Fibroblast of skin of left quadriceps (primary cell): ENCODE data around the gene CD68.

Source experiments
- DNase-seq, 2 experiments: peaks; one replicate each; pipeline ENCODE4 v3.0.0-alpha.2; 2013; ENCODE audit warnings: low read depth in 2 of 2

Gene CD68

DNA sequence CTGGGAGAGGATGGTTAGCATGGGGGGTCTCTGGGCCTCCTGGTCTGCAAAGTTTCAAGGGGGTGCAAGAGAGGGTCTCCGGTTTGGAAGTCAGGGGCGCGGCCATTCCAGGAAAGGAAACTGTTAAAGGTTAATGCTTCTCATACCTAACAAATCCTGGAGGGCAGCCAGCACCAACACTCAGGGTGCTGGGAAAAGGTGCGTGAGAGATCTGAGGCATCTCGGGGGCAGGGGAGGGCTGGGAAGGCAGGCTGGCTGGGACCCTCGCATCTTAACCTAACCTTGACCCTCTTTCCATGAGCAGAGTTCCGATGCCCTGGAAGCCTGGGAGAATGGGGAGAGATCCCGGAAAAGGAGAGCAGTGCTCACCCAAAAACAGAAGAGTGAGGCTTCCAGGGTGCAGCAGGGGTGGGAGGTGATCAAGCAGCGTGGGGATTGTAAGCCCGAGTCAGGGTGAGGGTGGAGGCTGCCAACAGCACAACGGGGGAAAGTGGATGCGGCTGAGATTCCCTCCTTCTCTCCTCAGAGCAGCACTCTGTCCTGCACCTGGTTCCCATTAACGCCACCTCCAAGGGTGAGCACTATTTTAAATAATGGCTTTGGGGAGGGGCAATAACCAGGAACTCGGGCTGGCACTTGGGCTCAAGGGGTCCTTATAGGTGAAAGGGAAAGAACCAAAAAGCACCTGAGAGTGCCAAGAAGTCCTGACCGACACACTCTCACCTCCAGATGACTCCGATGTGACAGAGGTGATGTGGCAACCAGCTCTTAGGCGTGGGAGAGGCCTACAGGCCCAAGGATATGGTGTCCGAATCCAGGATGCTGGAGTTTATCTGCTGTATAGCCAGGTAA, 19.9 kb upstream of the CD68 start:
- DNase-seq, result no peak

DNA sequence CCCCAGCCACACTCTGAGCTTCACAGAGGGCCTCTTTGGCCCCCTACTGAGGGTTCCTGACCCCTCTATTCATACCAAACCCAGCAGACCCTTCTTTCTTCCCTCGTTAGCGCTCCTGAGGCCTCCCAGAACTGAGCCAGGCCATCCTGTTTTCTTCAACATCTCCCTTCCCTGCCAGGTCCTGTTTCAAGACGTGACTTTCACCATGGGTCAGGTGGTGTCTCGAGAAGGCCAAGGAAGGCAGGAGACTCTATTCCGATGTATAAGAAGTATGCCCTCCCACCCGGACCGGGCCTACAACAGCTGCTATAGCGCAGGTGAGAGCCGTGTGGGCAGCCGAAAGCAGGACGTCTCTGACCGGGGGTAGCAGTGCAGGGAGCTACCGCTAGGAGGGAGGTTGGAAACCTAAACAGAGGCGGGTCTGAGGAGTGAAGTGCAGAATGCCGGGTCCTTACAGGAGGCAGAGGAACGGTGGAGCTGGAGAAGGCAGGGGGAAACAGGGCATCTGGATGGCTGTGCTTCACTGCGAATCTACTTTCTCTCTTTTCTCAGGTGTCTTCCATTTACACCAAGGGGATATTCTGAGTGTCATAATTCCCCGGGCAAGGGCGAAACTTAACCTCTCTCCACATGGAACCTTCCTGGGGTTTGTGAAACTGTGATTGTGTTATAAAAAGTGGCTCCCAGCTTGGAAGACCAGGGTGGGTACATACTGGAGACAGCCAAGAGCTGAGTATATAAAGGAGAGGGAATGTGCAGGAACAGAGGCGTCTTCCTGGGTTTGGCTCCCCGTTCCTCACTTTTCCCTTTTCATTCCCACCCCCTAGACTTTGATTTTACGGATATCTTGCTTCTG, 19.0 kb upstream of the CD68 start:
- DNase-seq, result no peak

DNA sequence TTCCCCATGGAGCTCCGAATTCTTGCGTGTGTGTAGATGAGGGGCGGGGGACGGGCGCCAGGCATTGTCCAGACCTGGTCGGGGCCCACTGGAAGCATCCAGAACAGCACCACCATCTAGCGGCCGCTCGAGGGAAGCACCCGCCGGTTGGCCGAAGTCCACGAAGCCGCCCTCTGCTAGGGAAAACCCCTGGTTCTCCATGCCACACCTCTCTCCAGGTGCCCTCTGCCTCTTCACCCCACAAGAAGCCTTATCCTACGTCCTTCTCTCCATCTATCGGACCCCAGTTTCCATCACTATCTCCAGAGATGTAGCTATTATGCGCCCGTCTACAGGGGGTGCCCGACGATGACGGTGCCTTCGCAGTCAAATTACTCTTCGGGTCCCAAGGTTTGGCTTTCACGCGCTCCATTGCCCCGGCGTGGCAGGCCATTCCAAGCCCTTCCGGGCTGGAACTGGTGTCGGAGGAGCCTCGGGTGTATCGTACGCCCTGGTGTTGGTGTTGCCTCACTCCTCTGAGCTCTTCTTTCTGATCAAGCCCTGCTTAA, 18.3 kb upstream of the CD68 start:
- peak; percentile 51 to 60 for DNase-seq

DNA sequence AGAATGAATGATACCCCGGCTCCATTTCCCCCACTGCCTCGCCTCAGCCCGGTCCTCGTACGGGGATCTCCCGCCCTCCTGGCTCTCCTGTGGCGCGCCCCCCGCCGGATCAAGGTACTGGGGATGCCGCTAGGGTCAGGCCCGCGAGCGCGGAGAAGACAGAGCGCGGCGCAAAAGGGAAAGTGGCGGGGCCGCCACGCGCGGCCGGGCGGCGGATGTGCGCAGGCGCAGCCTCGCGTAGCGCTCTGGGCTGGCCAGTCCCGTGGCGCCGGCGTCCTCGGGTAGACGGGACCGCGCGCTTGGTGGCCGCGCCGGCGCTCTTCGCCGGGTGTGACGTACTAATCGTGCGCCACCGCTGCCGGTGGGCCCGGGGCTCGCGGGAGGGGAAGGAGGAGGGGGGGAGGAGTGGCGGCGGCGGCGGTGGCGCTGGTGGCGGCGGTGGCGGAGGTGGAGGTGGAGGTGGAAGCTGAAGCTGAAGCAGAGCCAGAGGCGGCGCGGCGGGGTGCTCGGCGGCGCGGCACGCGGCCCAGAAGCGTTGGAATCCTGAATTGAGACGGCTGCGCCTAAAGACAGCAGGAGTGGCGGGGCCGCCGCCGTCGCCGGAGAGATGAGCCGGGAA, 17.7 kb upstream of the CD68 start, which contains the start of gene SENP3:
SENP3 (plus strand) TSS at position 331 of the 619 bp plus-strand sequence. CDS start 1,158 bp downstream, outside the sequence.
- peak; percentile 69 to 77 for DNase-seq

DNA sequence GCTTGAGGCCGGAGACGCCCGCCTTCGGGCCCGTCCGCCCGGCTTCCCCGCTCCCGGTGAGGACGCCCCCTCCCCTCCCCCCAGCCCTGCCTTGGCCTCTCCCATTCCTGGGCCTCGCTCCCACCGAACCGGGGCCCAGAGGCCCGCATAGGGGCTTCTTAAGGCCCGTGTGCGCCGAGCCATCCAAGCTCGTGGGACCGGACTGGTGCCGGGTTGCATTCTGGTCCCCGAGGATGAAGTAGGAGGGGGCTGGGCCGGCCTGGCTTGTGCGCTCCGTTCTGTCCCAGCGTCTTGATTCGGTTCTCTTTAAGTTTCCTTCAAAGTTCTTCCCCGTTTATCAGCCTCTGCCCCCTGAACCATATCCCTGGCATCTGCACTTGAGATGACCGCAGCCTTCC, 17.2 kb upstream of the CD68 start:
- DNase-seq, result no peak

DNA sequence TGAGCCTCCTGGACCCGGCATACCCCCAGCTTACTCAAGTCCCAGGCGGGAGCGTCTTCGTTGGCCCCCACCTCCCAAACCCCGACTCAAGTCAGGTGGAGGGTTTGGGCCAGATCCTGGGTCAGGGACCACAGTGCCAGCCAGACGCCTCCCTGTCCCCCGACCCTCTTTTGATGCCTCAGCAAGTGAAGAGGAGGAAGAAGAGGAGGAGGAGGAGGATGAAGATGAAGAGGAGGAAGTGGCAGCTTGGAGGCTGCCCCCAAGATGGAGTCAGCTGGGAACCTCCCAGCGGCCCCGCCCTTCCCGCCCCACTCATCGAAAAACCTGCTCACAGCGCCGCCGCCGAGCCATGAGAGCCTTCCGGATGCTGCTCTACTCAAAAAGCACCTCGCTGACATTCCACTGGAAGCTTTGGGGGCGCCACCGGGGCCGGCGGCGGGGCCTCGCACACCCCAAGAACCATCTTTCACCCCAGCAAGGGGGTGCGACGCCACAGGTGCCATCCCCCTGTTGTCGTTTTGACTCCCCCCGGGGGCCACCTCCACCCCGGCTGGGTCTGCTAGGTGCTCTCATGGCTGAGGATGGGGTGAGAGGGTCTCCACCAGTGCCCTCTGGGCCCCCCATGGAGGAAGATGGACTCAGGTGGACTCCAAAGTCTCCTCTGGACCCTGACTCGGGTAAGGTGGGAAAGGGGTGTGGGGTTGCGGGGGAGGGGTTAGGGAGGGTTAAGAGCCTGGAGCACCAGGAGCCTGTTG, 16.1 kb upstream of the CD68 start:
- DNase-seq, result no peak

DNA sequence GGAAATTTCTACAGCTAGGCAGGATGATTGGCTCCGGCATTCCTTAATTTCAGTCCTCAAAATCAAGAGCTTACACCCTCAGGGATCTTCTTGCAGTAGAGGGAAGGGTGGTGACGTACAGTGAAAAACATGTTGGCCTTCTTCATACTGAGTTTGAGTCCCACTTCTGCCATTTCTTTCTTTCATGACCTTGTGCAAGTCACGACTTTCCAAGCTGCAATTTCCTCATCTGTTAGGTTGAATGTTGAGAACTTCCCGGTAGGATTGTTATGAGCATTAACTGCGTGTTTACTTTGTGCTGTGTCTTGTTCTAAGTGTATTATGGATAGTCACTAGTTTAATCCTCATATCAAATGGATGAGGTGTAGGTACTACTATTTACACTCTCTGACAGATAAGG, 9.9 kb upstream of the CD68 start:
- DNase-seq, result no peak

DNA sequence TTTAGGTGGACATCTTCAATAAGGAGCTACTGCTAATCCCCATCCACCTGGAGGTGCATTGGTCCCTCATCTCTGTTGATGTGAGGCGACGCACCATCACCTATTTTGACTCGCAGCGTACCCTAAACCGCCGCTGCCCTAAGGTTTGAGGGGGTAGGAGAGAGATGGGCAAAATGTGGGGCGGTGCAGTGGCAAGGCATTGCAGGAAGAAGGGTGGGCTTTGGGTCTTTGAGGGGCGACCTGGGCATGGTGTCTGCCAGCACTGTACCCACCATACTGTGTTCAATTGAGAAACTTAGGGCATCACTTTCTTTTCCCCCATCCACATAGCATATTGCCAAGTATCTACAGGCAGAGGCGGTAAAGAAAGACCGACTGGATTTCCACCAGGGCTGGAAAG, 9.1 kb upstream of the CD68 start:
- no peak for DNase-seq

DNA sequence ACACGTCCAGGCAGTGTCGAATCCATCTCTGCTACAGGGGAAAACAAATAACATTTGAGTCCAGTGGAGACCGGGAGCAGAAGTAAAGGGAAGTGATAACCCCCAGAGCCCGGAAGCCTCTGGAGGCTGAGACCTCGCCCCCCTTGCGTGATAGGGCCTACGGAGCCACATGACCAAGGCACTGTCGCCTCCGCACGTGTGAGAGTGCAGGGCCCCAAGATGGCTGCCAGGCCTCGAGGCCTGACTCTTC, 7.2 kb upstream of the CD68 start:
- DNase-seq, result no peak

DNA sequence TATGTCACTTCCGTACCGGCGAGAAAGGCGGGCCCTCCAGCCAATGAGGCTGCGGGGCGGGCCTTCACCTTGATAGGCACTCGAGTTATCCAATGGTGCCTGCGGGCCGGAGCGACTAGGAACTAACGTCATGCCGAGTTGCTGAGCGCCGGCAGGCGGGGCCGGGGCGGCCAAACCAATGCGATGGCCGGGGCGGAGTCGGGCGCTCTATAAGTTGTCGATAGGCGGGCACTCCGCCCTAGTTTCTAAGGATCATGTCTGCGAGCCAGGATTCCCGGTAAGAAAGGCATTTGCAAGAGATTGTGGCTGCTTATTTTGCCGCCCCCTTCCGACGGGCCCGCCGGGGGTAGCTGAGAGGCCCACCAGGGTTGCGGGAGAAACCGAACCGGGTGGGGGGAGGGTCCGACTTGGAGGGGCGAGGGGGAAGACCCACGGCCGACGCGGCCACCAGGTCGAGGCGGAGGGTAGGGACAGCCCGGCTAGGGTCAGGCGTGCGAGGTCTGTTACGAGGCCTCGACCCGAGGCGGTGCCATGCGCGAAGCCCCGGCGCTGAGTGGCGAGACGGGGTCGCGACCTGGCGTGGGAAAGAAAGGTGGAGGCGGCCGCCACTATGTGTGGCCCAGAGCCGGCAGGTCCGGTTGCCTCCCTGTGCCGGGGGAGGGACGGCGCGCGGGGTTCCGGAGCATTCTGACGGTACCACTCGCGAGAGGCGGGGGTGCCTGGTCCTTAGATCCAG, 6.7 kb upstream of the CD68 start:
- DNase-seq, result peak; percentile 99

DNA sequence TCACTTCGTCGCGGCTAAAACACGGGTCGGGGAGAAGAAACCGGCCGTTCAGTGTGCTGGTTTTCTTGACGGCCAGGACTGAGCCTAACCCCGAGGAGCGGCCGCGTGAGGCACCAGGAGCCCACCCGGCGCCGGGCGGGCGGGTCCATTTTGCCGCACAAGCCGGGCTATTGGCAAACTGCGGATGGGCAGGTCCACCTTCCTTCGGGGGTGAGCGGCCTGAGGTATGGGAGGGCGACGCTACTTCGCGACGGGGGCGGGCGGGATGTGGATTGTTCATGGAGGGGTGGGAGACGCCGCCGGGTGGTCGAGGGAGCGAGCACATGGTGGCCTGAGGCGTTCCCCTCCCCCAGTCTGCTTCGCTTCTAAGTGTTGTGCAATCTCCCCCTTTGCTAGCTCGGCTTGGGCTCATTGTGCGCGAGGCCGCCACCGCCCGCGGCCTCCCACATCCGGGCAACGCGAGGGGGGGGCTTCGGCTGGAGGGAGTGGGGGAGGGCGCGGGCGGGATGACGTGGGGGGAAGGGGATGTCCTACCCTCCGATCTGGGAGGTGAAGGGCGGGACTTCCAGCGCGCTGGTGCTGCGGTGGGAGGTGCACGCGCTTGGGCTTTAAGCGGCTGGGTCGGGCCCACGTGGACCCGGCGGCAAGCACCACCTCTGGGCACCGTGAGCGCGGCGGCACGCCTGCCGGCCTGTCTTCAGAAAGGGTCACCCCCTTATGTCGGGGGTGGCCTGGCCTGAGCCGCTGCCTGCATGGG, 5.9 kb upstream of the CD68 start:
- peak; percentile 87 for DNase-seq

DNA sequence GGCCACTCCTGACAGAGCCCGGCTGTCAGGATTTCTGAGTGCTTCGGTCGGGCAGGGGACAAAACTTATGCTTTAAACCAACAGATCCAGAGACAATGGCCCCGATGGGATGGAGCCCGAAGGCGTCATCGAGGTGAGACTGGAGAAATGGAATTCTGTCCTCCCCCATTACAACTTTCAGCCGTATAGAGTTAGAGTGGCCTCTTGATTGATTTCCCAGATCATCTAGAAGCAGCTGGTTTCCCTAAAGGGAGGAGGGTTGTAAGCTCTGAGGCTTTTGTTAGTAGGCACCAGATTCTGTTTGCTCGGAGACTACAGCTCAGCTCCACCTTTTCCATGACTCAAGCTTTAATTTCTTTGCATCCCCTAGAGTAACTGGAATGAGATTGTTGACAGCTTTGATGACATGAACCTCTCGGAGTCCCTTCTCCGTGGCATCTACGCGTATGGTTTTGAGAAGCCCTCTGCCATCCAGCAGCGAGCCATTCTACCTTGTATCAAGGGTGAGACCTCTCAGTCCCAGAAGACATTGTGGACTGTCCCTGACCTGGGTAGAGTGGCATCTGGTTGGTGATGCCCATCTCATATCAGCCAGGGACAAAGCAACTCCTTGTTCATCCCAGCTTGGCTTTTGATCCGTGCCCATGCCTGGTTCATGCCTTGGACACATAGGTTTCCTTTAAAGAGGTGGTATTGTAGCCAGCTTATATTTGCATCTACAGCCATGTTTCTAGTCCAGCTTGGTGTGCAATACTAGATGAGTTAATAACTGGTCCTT, 5.1 kb upstream of the CD68 start:
- no peak for DNase-seq

DNA sequence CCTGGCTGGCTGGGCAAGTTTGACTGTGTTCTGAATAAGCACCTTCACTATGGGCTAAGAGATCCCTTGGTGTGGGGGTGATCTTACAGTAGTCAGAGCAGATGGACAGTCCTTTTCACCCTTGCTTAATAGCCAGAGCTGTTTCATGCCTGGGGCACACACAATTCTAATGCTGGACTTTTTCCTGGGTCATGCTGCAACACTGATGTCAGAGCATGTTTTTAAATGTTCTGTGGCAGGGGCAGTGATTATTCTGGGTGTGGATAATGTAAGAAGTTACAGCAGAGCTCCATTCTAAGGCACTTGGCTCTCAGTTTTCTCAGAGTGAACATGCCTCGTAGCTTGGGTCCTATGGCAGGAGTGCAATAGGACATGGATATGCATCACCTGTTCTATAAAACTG, 4.0 kb upstream of the CD68 start:
- DNase-seq, result no peak

DNA sequence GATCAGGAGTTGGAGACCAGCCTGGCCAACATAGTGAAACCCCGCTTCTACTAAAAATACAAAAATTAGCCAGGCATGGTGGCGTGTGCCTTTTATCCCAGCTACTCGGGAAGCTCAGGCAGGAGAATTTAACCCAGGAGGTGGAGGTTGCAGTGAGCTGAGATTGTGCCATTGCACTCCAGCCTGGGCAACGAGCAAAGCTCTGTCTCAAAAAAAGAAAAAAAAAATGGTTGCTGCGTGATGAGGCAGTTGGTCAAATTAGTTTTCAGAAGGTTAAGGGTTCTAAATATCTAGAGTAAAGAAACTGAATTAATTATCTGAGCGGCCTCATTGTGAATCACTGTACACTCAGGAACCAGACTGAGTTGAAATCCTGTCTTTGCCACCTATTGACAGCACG, 3.5 kb upstream of the CD68 start:
- no peak for DNase-seq

DNA sequence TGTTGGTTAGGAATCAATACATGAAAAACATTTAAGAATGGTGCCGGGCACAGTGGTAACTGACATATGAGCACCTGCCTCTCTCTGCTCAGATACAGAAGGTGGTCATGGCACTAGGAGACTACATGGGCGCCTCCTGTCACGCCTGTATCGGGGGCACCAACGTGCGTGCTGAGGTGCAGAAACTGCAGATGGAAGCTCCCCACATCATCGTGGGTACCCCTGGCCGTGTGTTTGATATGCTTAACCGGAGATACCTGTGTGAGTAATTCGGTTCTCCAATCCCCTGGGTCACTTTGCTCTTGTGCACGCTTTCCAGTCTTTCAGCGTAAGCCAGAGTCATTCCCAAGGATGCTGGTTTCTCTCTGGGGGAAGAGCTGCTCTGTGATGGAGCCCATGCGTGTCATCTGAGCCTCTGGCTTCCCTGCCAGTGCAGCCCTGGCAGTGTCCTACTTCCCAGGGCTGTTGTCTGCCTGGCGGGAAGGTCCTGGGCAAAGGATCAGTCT, 3.0 kb upstream of the CD68 start:
- no peak for DNase-seq

DNA sequence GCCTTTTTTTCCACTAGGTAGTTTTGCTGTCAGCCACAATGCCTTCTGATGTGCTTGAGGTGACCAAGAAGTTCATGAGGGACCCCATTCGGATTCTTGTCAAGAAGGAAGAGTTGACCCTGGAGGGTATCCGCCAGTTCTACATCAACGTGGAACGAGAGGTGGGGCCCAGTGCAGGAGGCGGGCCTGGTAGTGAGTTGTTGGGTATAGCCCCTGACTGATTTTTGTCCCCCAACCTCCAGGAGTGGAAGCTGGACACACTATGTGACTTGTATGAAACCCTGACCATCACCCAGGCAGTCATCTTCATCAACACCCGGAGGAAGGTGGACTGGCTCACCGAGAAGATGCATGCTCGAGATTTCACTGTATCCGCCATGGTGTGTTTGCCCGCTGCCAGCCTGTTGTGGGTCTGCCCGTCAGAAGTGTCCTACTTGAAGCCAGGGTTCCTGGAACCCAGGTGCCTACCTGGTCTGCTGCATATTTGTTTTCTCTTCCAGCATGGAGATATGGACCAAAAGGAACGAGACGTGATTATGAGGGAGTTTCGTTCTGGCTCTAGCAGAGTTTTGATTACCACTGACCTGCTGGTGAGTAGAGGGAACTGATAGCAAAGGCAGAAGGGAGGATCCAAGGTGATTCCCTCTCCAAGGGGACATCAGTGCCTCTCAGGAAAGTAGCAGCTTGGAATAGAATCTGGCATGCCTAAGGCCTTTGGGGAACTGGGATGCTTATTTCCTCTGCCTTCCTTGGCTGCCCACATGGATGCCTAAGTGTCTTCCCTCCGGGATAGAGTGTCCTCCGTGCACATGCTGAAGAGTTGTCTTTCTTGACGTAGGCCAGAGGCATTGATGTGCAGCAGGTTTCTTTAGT, 1.9 kb upstream of the CD68 start:
- no peak for DNase-seq

DNA sequence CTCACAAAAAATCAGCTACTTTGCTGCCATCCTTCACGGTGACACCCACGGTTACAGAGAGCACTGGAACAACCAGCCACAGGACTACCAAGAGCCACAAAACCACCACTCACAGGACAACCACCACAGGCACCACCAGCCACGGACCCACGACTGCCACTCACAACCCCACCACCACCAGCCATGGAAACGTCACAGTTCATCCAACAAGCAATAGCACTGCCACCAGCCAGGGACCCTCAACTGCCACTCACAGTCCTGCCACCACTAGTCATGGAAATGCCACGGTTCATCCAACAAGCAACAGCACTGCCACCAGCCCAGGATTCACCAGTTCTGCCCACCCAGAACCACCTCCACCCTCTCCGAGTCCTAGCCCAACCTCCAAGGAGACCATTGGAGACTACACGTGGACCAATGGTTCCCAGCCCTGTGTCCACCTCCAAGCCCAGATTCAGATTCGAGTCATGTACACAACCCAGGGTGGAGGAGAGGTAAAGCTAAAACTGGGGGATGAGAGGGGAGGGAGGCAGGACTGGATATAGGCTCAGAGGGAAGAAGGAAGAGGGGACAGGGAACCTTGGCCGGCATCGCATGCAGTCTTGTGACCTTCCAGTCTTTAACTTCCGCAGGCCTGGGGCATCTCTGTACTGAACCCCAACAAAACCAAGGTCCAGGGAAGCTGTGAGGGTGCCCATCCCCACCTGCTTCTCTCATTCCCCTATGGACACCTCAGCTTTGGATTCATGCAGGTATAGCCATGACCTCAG, 581 bp downstream of the CD68 start:
- DNase-seq, result no peak
